Peyer's patch (tissue), 4 donors: ENCODE measurements around the gene ACAD8.

Source experiments
- POLR2A ChIP-seq, 2 donors: fragments of 450-650 bp; IDR thresholded peaks; one replicate each; pipeline ENCODE4 v1.5.1; 2017; ENCODE audit warnings: antibody characterized with exemption in 2 of 2, mild to moderate bottlenecking in 2 of 2, moderate library complexity in 2 of 2
- TF ChIP-seq, protein P1 (sequence below), 6 experiments: fragments of 450-650 bp in 4 of 6; fragments of 200-600 bp in 2 of 6; sonication (generic) in 1 of 6; IDR thresholded peaks; one replicate each; pipeline ENCODE4 v1.5.1; 2017 to 2019; ENCODE audit warnings: antibody characterized with exemption in 6 of 6, mild to moderate bottlenecking in 3 of 6, moderate library complexity in 1 of 6

GRCh38 chr11:134312807-134313206 lies 59.4 kb downstream of the ACAD8 start:
- TF ChIP-seq, protein P1, sequence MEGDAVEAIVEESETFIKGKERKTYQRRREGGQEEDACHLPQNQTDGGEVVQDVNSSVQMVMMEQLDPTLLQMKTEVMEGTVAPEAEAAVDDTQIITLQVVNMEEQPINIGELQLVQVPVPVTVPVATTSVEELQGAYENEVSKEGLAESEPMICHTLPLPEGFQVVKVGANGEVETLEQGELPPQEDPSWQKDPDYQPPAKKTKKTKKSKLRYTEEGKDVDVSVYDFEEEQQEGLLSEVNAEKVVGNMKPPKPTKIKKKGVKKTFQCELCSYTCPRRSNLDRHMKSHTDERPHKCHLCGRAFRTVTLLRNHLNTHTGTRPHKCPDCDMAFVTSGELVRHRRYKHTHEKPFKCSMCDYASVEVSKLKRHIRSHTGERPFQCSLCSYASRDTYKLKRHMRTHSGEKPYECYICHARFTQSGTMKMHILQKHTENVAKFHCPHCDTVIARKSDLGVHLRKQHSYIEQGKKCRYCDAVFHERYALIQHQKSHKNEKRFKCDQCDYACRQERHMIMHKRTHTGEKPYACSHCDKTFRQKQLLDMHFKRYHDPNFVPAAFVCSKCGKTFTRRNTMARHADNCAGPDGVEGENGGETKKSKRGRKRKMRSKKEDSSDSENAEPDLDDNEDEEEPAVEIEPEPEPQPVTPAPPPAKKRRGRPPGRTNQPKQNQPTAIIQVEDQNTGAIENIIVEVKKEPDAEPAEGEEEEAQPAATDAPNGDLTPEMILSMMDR (IDR thresholded peaks at IDR 0.05): no peak
- TF ChIP-seq POLR2A (IDR thresholded peaks at IDR 0.05): no peak
